HepG2 (cell line): ENCODE data around the gene CTSZ. TPM values are rescaled to one million over a fixed set of nuclear protein-coding genes. Genes with fewer than 3 reads are reported as not detected.

ENCODE experiments used
- RAD21 ChIP-seq: fragments of 450-650 bp; formaldehyde crosslinking; IDR thresholded peaks from 2 replicates; pipeline ENCODE4 v1.5.0; 2020; ENCODE audit warnings: mild to moderate bottlenecking
- SALL1 ChIP-seq: sonication (generic); formaldehyde crosslinking; IDR thresholded peaks from 2 replicates; pipeline ENCODE4 v1.8.0; 2022; ENCODE audit warnings: mild to moderate bottlenecking, missing genetic modification reagents
- TAF1 ChIP-seq: sonication (generic); formaldehyde crosslinking; IDR thresholded peaks from 2 replicates; pipeline ENCODE4 v1.4.0; 2020; ENCODE audit warnings: missing genetic modification reagents
- ZBTB20 ChIP-seq: sonication (generic); formaldehyde crosslinking; IDR thresholded peaks from 2 replicates; pipeline ENCODE4 v1.8.1; 2023; ENCODE audit warnings: missing genetic modification reagents, low read depth, mild to moderate bottlenecking, borderline replicate concordance
- ZNF143 ChIP-seq: sonication (generic); formaldehyde crosslinking; IDR thresholded peaks from 2 replicates; pipeline ENCODE4 v1.4.0; 2020; ENCODE audit warnings: missing genetic modification reagents
- polyA plus RNA-seq, 8 experiments: library from polyadenylated mRNA; depleted of rRNA in 3 of 8; stranded (reverse) in 7 of 8; unstranded in 1 of 8; fragments of >200 nt; fragmentation: Illumina TruSeq in 4 of 8; extraction: Trizol in 4 of 8; gene quantifications; 2 replicates each; pipeline versions ENCODE4 v1.2.1 to v1.2.3, GENCODE V29; 2011 to 2016; ENCODE audit warnings: low read depth in 4 of 8, missing spikeins in 1 of 8, mixed read lengths in 1 of 8; ENCODE audit not compliant: insufficient read depth in 1 of 8
- total RNA-seq, 5 experiments: library from RNA; depleted of rRNA; stranded (reverse); fragments of >200 nt; fragmentation: Illumina TruSeq; extraction: Trizol; gene quantifications; 2 replicates each; pipeline ENCODE4 v1.2.3, GENCODE V29; 2016; ENCODE audit warnings: low read depth in 1 of 5
- TF ChIP-seq, protein P1 (sequence below): sonication (generic); formaldehyde crosslinking; conservative IDR thresholded peaks from 2 replicates; pipeline ENCODE4 v1.4.0; 2020; ENCODE audit warnings: mild to moderate bottlenecking, missing genetic modification reagents, moderate library complexity
- TF ChIP-seq, protein P2 (sequence below): sonication (generic); formaldehyde crosslinking; IDR thresholded peaks from 2 replicates; pipeline ENCODE4 v1.5.0; 2020; ENCODE audit warnings: missing genetic modification reagents, mild to moderate bottlenecking, borderline replicate concordance
- TF ChIP-seq, protein P3 (sequence below): sonication (generic); formaldehyde crosslinking; IDR thresholded peaks from 2 replicates; pipeline ENCODE4 v1.5.1; 2020; ENCODE audit warnings: mild to moderate bottlenecking, missing genetic modification reagents
- TF ChIP-seq, protein P4 (sequence below): sonication (generic); formaldehyde crosslinking; IDR thresholded peaks from 2 replicates; pipeline ENCODE4 v1.5.0; 2020; ENCODE audit warnings: missing genetic modification reagents
- TF ChIP-seq, protein P5 (sequence below): sonication (generic); formaldehyde crosslinking; IDR thresholded peaks from 2 replicates; pipeline ENCODE4 v1.4.0; 2020; ENCODE audit warnings: missing genetic modification reagents, borderline replicate concordance
- TF ChIP-seq, protein P6 (sequence below): sonication (generic); formaldehyde crosslinking; IDR thresholded peaks from 2 replicates; pipeline ENCODE4 v1.8.0; 2022; ENCODE audit warnings: mild to moderate bottlenecking, missing genetic modification reagents, moderate library complexity

CTSZ gene
- total and polyA plus RNA-seq, 2 of the 13 experiments (the other 11 are each of a cell fraction or from before 2014, with no cell fraction given): 0.33 TPM; not detected in 1

DNA sequence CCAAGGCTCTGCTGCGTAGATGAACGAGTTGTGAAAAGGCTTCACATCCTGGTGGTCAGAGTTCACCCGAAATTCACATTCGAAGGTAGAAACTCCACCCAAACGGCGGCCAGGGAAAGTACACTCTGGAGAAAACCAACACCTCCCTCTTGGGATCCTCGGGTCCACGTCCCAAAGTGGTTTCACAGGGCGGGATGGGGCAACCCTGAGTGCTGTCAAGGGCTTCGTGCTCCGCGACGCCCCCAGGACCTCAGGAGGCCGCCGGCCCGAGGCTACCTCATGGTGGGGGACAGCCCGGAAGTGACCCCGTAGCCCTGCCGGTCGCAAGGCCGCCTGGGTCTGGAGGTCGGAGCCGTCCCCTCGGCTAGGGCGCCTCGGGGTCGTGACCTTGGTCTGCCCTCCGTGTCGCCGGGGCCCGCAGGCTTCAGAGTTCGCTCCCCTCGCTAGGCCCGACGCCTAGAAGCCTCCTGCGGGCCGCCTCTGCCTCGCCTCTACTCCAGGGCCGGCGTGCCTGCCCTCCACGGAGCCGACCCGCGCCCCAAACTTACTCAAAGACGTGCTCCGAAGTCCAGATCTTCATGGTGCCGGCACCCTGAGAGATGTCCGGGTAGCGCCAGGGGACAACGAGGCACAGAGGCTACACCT, 35.2 kb upstream of the CTSZ start, which contains the start of gene PRELID3B (continued):
- TF ChIP-seq, protein P1, sequence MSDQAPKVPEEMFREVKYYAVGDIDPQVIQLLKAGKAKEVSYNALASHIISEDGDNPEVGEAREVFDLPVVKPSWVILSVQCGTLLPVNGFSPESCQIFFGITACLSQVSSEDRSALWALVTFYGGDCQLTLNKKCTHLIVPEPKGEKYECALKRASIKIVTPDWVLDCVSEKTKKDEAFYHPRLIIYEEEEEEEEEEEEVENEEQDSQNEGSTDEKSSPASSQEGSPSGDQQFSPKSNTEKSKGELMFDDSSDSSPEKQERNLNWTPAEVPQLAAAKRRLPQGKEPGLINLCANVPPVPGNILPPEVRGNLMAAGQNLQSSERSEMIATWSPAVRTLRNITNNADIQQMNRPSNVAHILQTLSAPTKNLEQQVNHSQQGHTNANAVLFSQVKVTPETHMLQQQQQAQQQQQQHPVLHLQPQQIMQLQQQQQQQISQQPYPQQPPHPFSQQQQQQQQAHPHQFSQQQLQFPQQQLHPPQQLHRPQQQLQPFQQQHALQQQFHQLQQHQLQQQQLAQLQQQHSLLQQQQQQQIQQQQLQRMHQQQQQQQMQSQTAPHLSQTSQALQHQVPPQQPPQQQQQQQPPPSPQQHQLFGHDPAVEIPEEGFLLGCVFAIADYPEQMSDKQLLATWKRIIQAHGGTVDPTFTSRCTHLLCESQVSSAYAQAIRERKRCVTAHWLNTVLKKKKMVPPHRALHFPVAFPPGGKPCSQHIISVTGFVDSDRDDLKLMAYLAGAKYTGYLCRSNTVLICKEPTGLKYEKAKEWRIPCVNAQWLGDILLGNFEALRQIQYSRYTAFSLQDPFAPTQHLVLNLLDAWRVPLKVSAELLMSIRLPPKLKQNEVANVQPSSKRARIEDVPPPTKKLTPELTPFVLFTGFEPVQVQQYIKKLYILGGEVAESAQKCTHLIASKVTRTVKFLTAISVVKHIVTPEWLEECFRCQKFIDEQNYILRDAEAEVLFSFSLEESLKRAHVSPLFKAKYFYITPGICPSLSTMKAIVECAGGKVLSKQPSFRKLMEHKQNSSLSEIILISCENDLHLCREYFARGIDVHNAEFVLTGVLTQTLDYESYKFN (CRISPR knock-in tag): peak; percentile 39; the same call in 1 of the 2 replicates
- TF ChIP-seq, protein P2, sequence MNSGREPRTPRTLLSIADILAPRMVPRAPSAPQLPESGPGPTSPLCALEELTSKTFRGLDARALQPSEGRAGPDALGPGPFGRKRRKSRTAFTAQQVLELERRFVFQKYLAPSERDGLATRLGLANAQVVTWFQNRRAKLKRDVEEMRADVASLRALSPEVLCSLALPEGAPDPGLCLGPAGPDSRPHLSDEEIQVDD (CRISPR knock-in tag): peak; percentile 96; the same call in 1 of the 2 replicates
- TF ChIP-seq, protein P3, sequence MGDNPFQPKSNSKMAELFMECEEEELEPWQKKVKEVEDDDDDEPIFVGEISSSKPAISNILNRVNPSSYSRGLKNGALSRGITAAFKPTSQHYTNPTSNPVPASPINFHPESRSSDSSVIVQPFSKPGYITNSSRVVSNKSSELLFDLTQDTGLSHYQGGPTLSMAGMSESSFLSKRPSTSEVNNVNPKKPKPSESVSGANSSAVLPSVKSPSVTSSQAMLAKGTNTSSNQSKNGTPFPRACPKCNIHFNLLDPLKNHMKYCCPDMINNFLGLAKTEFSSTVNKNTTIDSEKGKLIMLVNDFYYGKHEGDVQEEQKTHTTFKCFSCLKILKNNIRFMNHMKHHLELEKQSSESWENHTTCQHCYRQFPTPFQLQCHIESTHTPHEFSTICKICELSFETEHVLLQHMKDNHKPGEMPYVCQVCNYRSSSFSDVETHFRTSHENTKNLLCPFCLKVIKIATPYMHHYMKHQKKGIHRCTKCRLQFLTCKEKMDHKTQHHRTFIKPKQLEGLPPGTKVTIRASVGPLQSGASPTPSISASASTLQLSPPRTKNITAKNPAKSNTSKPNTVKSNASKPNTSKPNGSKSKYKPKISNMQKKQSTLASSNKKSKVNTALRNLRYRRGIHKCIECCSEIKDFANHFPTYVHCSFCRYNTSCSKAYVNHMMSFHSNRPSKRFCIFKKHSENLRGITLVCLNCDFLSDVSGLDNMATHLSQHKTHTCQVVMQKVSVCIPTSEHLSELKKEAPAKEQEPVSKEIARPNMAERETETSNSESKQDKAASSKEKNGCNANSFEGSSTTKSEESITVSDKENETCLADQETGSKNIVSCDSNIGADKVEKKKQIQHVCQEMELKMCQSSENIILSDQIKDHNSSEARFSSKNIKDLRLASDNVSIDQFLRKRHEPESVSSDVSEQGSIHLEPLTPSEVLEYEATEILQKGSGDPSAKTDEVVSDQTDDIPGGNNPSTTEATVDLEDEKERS (CRISPR knock-in tag): peak; percentile 80; the same call in 1 of the 2 replicates
- 0 out of 2 replicates have a peak, but pooled peaks have one; percentile 37 for TF ChIP-seq TAF1 (CRISPR knock-in tag)
- peak; percentile 68; the same call in 1 of the 2 replicates for TF ChIP-seq ZBTB20
- TF ChIP-seq, protein P4, sequence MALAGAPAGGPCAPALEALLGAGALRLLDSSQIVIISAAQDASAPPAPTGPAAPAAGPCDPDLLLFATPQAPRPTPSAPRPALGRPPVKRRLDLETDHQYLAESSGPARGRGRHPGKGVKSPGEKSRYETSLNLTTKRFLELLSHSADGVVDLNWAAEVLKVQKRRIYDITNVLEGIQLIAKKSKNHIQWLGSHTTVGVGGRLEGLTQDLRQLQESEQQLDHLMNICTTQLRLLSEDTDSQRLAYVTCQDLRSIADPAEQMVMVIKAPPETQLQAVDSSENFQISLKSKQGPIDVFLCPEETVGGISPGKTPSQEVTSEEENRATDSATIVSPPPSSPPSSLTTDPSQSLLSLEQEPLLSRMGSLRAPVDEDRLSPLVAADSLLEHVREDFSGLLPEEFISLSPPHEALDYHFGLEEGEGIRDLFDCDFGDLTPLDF (CRISPR knock-in tag): peak; percentile 30; the same call in 1 of the 2 replicates
- peak; percentile 62; the same call in 1 of the 2 replicates for TF ChIP-seq ZNF143 (CRISPR knock-in tag)
- TF ChIP-seq, protein P5, sequence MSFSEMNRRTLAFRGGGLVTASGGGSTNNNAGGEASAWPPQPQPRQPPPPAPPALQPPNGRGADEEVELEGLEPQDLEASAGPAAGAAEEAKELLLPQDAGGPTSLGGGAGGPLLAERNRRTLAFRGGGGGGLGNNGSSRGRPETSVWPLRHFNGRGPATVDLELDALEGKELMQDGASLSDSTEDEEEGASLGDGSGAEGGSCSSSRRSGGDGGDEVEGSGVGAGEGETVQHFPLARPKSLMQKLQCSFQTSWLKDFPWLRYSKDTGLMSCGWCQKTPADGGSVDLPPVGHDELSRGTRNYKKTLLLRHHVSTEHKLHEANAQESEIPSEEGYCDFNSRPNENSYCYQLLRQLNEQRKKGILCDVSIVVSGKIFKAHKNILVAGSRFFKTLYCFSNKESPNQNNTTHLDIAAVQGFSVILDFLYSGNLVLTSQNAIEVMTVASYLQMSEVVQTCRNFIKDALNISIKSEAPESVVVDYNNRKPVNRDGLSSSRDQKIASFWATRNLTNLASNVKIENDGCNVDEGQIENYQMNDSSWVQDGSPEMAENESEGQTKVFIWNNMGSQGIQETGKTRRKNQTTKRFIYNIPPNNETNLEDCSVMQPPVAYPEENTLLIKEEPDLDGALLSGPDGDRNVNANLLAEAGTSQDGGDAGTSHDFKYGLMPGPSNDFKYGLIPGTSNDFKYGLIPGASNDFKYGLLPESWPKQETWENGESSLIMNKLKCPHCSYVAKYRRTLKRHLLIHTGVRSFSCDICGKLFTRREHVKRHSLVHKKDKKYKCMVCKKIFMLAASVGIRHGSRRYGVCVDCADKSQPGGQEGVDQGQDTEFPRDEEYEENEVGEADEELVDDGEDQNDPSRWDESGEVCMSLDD (CRISPR knock-in tag): 0 out of 2 replicates have a peak, but pooled peaks have one; percentile 60
- no peak for TF ChIP-seq RAD21 (CRISPR knock-in tag)
- TF ChIP-seq SALL1 (CRISPR knock-in tag): peak; percentile 74; the same call in 1 of the 2 replicates
- TF ChIP-seq, protein P6, sequence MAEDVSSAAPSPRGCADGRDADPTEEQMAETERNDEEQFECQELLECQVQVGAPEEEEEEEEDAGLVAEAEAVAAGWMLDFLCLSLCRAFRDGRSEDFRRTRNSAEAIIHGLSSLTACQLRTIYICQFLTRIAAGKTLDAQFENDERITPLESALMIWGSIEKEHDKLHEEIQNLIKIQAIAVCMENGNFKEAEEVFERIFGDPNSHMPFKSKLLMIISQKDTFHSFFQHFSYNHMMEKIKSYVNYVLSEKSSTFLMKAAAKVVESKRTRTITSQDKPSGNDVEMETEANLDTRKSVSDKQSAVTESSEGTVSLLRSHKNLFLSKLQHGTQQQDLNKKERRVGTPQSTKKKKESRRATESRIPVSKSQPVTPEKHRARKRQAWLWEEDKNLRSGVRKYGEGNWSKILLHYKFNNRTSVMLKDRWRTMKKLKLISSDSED: no peak
